Measurements from ENCODE around the gene PGC.
A peak's percentile ranks its signal among the peaks of the same experiment; 100 is the strongest.

Gene PGC

GRCh38 chr6:41747256-41748101 lies at the start of gene PGC:
TSS of gene PGC (minus strand) at chr6:41747397. CDS start at chr6:41747334, 63 bp downstream.
- no peak for DNase-seq (ENCODE audit: low spot score)

GRCh38 chr6:41796474-41796873 lies 49.3 kb upstream of the PGC start:
- no peak for DNase-seq (ENCODE audit: low spot score)

- DNase-seq (ENCODE audit: low spot score): no peak
These were observed 44.8 kb upstream of the PGC start for GRCh38 chr6:41791984-41792383.

GRCh38 chr6:41791305-41791704 lies 44.1 kb upstream of the PGC start:
- no peak for DNase-seq (ENCODE audit: low spot score)

GRCh38 chr6:41790045-41790444 lies 42.8 kb upstream of the PGC start:
- DNase-seq (ENCODE audit: low spot score): no peak

GRCh38 chr6:41789390-41789724 lies 42.2 kb upstream of the PGC start:
- no peak for DNase-seq (ENCODE audit: low spot score)

- peak; percentile 98 for DNase-seq (ENCODE audit: low spot score)
These were observed 40.2 kb upstream of the PGC start, which contains the start of gene TOMM6 for GRCh38 chr6:41787219-41787917. TSS of gene TOMM6 (plus strand) at chr6:41787694. CDS start at chr6:41787698, 4 bp downstream.

GRCh38 chr6:41786451-41787218 lies 39.4 kb upstream of the PGC start:
- peak; percentile 93 for DNase-seq (ENCODE audit: low spot score)

- no peak for DNase-seq (ENCODE audit: low spot score)
These were observed 38.7 kb upstream of the PGC start for GRCh38 chr6:41785689-41786450.

- no peak for DNase-seq (ENCODE audit: low spot score)
These were observed 38.1 kb upstream of the PGC start for GRCh38 chr6:41785254-41785653.

GRCh38 chr6:41784581-41785171 lies 37.5 kb upstream of the PGC start:
- DNase-seq (ENCODE audit: low spot score): no peak

GRCh38 chr6:41783106-41783780 lies 36.0 kb upstream of the PGC start:
- no peak for DNase-seq (ENCODE audit: low spot score)

- no peak for DNase-seq (ENCODE audit: low spot score)
These were observed 34.2 kb upstream of the PGC start for GRCh38 chr6:41781366-41781730.

GRCh38 chr6:41780551-41781365 lies 33.6 kb upstream of the PGC start, which contains the start of gene PRICKLE4:
TSS of gene PRICKLE4 (plus strand) at chr6:41780782. CDS start at chr6:41783474, 2,692 bp downstream.
- DNase-seq (ENCODE audit: low spot score): peak; percentile 72

GRCh38 chr6:41779788-41780550 lies 32.8 kb upstream of the PGC start, which contains the start of gene FRS3:
TSS of gene FRS3 (minus strand) at chr6:41779900. CDS start at chr6:41776987, 2,913 bp downstream.
- DNase-seq (ENCODE audit: low spot score): peak; percentile 100

GRCh38 chr6:41779336-41779735 lies 32.1 kb upstream of the PGC start:
- DNase-seq (ENCODE audit: low spot score): no peak

GRCh38 chr6:41778895-41779294 lies 31.7 kb upstream of the PGC start:
- DNase-seq (ENCODE audit: low spot score): no peak

- DNase-seq (ENCODE audit: low spot score): no peak
These were observed 30.5 kb upstream of the PGC start for GRCh38 chr6:41777551-41778285.
